Keratinocyte (primary cell): ENCODE data around the gene DHCR7. TPM values are rescaled to one million over a fixed set of nuclear protein-coding genes. Genes with fewer than 3 reads are reported as not detected.
A peak's percentile ranks its signal among the peaks of the same experiment; 100 is the strongest.

ENCODE experiments used
- DNase-seq: peaks from one replicate; pipeline ENCODE4 v3.0.0-alpha.2; 2011; ENCODE audit warnings: low read depth, missing footprints, low spot score
- FAIRE-seq: peaks from 2 replicates; lab custom pipeline; 2011; peaks lifted over from hg19 to GRCh38; lab: Jason Lieb, UNC
- H2AFZ ChIP-seq: 2 replicates; pipeline ENCODE4 v1.6.0; 2012; ENCODE audit warnings: low read length, control low read depth, inconsistent platforms; ENCODE audit not compliant: control insufficient read depth
- H3K27ac ChIP-seq: 2 replicates; pipeline ENCODE4 v1.5.1; 2011; ENCODE audit warnings: low read length; ENCODE audit not compliant: control insufficient read depth, insufficient read depth
- H3K27me3 ChIP-seq: 3 replicates; pipeline ENCODE4 v1.6.0; 2011; ENCODE audit warnings: low read length; ENCODE audit not compliant: control insufficient read depth, insufficient read depth; ENCODE audit errors: extremely low read depth
- H3K36me3 ChIP-seq, 2 experiments: 2 replicates in 1 of 2; 3 replicates in 1 of 2; pipeline ENCODE4 v1.5.1; 2011; ENCODE audit warnings: low read length in 2 of 2, mild to moderate bottlenecking in 1 of 2; ENCODE audit not compliant: control insufficient read depth in 2 of 2, insufficient read depth in 2 of 2; ENCODE audit errors: extremely low read depth in 1 of 2
- H3K4me1 ChIP-seq: 3 replicates; pipeline ENCODE4 v1.5.1; 2011; ENCODE audit warnings: low read length; ENCODE audit not compliant: control insufficient read depth, insufficient read depth; ENCODE audit errors: extremely low read depth
- H3K4me2 ChIP-seq: 3 replicates; pipeline ENCODE4 v1.6.0; 2011; ENCODE audit warnings: low read depth, low read length; ENCODE audit not compliant: control insufficient read depth, insufficient read depth; ENCODE audit errors: extremely low read depth
- H3K4me3 ChIP-seq, 3 experiments: fragments of 200-600 bp in 1 of 3; sonication (generic) in 1 of 3; 2 replicates in 2 of 3; 3 replicates in 1 of 3; pipeline ENCODE4 v1.5.1; 2011 to 2016; ENCODE audit warnings: low read length in 3 of 3, mild to moderate bottlenecking in 3 of 3, control low read depth in 2 of 3, inconsistent platforms in 1 of 3, low read depth in 1 of 3, mixed read lengths in 1 of 3, mixed run types in 1 of 3, moderate library complexity in 1 of 3; ENCODE audit not compliant: control insufficient read depth in 2 of 3, insufficient read depth in 2 of 3; ENCODE audit errors: extremely low read depth in 1 of 3
- H3K79me2 ChIP-seq: 2 replicates; pipeline ENCODE4 v1.6.0; 2012; ENCODE audit warnings: low read length; ENCODE audit not compliant: control insufficient read depth, insufficient read depth
- H3K9ac ChIP-seq: 3 replicates; pipeline ENCODE4 v1.6.0; 2011; ENCODE audit warnings: low read length; ENCODE audit not compliant: control insufficient read depth, insufficient read depth; ENCODE audit errors: extremely low read depth
- H3K9me1 ChIP-seq: 3 replicates; pipeline ENCODE4 v1.6.0; 2011; ENCODE audit warnings: low read length; ENCODE audit not compliant: control insufficient read depth, insufficient read depth; ENCODE audit errors: extremely low read depth
- H3K9me3 ChIP-seq: 2 replicates; pipeline ENCODE4 v1.5.1; 2012; ENCODE audit warnings: low read depth, low read length; ENCODE audit not compliant: control insufficient read depth
- H4K20me1 ChIP-seq: 3 replicates; pipeline ENCODE4 v1.6.0; 2011; ENCODE audit warnings: low read length; ENCODE audit not compliant: control insufficient read depth, insufficient read depth; ENCODE audit errors: extremely low read depth
- EZH2 ChIP-seq: IDR thresholded peaks from one replicate; pipeline ENCODE4 v1.6.1; 2012; ENCODE audit warnings: inconsistent platforms, mild to moderate bottlenecking, low read length, moderate library complexity
- dilution Hi-C: fragments of 300-500 bp; cut with MboI; formaldehyde crosslinking; loops from one replicate; pipeline ENCODE4 v1.7.0; 2020; ENCODE audit warnings: low sequenced_read_pairs; ENCODE audit not compliant: extremely low pct_ligation_motif_present
- polyA plus RNA-seq, 5 experiments: library from polyadenylated mRNA; depleted of rRNA in 3 of 5; stranded (reverse) in 3 of 5; stranded (forward) in 1 of 5; unstranded in 1 of 5; fragments of >200 nt; gene quantifications; 1 replicate in 1 of 5; 2 replicates in 3 of 5; 3 replicates in 1 of 5; pipeline versions ENCODE4 v1.2.1 to v1.2.3, GENCODE V29; 2011 to 2012; ENCODE audit warnings: missing spikeins in 2 of 5, low read depth in 1 of 5, low replicate concordance in 1 of 5
- TF ChIP-seq, protein P1 (sequence below), 3 experiments: IDR thresholded peaks in 1 of 3; conservative IDR thresholded peaks in 1 of 3; optimal IDR thresholded peaks in 1 of 3; 2 replicates in 2 of 3; 3 replicates in 1 of 3; pipeline versions ENCODE3 to v1.5.1; 2011; ENCODE audit warnings: low read length in 3 of 3, mild to moderate bottlenecking in 3 of 3, moderate library complexity in 2 of 3, control low read depth in 1 of 3, inconsistent platforms in 1 of 3; ENCODE audit not compliant: insufficient read depth in 2 of 3; ENCODE audit errors: extremely low read depth in 1 of 3

Gene DHCR7
- polyA plus RNA-seq, 1 donor (not counting 4 experiments of a cell fraction or from before 2014, with no cell fraction given): 143 TPM

DNA sequence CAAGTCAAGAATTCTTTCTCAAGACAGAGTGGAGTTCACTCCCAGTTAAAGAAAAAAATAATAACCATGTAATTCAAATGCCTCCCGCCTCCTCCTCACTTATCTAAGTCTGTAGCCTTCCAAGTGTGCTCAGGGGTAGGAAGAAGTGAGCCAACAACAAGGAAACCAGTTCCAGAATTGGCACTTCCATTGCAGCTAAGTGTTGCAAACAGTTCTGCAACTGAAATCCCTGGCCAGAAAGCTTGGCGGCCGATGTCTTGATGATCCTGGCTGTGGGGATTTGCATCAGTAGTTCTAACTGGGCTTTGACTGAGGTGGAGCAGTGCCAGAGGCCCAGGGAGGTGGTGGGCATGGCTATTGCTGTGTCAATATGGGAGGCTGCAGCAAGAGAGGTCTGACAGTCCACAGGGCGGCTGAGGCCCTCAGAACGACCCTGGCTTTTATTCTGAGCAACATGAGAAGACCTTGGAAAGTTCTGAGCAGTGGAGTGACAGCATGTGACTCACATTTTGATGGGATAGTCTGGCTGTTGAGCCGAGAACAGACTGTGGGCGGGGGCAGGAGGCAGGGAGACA lies 19.2 kb downstream of the DHCR7 start:
- Histone ChIP-seq H3K27me3 (no peaks in the 10 kb centered on the region), H3K4me1 (peaks cover 15% of the 10 kb centered on the region), H3K4me3 (no peak overlapping the region), H3K27ac (no peak overlapping the region), H2AFZ (no peak overlapping the region), H4K20me1 (peaks cover 2% of the 10 kb centered on the region), H3K9me3 (no peaks in the 10 kb centered on the region), H3K9me1 (peaks cover 3% of the 10 kb centered on the region), H3K4me2 (no peak overlapping the region), H3K79me2 (no peaks in the 10 kb centered on the region), H3K9ac (no peak overlapping the region), H3K36me3 (no peaks in the 10 kb centered on the region)
- dilution Hi-C loops: no loop called here
- FAIRE-seq (no peak), DNase-seq (no peak)
- TF ChIP-seq EZH2: no peak
- TF ChIP-seq, protein P1, sequence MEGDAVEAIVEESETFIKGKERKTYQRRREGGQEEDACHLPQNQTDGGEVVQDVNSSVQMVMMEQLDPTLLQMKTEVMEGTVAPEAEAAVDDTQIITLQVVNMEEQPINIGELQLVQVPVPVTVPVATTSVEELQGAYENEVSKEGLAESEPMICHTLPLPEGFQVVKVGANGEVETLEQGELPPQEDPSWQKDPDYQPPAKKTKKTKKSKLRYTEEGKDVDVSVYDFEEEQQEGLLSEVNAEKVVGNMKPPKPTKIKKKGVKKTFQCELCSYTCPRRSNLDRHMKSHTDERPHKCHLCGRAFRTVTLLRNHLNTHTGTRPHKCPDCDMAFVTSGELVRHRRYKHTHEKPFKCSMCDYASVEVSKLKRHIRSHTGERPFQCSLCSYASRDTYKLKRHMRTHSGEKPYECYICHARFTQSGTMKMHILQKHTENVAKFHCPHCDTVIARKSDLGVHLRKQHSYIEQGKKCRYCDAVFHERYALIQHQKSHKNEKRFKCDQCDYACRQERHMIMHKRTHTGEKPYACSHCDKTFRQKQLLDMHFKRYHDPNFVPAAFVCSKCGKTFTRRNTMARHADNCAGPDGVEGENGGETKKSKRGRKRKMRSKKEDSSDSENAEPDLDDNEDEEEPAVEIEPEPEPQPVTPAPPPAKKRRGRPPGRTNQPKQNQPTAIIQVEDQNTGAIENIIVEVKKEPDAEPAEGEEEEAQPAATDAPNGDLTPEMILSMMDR (optimal IDR thresholded peaks at IDR 0.05 in 1 of 3, IDR thresholded peaks at IDR 0.05 in 1 of 3, conservative IDR thresholded peaks at IDR 0.05 in 1 of 3; ENCODE audit: extremely low read depth in 1 of 3, insufficient read depth in 2 of 3, low read length in 3 of 3): no peak

DNA sequence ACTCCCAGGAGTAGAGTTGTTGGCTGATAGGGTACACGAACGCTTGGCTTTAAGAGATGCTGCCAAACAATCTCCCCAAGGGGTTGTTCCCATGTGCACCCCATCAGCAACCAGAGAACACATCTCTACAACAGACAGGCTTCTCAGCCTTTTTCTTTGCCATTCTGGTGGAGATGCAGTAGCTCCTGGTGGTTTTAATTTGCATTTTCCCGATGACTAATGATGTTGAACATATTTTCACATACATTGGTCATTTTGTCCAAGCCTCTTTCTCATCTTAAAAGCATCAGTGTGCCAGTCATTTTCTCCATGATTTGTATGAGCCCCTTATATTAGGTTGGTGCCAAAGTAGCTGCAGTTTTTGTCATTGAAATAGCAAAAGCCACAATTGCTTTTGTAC lies 21.8 kb downstream of the DHCR7 start:
- no peaks in the 10 kb centered on the region for H3K9me3 ChIP-seq
- FAIRE-seq: peak; percentile 32
- no peak overlapping the region for H2AFZ ChIP-seq
- no peak for DNase-seq
- peaks cover 2% of the 10 kb centered on the region for H4K20me1 ChIP-seq
- peaks cover 3% of the 10 kb centered on the region for H3K9me1 ChIP-seq
- H3K4me1 ChIP-seq: peaks cover 15% of the 10 kb centered on the region
- H3K4me2 ChIP-seq: no peak overlapping the region
- dilution Hi-C loops: no loop called here
- no peak overlapping the region for H3K4me3 ChIP-seq
- H3K79me2 ChIP-seq: no peaks in the 10 kb centered on the region
- no peaks in the 10 kb centered on the region for H3K36me3 ChIP-seq
- TF ChIP-seq, protein P1 (optimal IDR thresholded peaks at IDR 0.05 in 1 of 3, IDR thresholded peaks at IDR 0.05 in 1 of 3, conservative IDR thresholded peaks at IDR 0.05 in 1 of 3; ENCODE audit: extremely low read depth in 1 of 3, insufficient read depth in 2 of 3, low read length in 3 of 3): no peak
- TF ChIP-seq EZH2: no peak
- peaks cover 5% of the 10 kb centered on the region for H3K27me3 ChIP-seq
- H3K27ac ChIP-seq: no peak overlapping the region
- no peak overlapping the region for H3K9ac ChIP-seq
